Nephron progenitor cell (in vitro differentiated cells): ENCODE data around the gene GTSE1.

ENCODE experiments used
- DNase-seq: peaks from one replicate; pipeline ENCODE4 v3.0.0; 2021
- H3K27ac Mint-ChIP-seq: 2 replicates; pipeline ENCODE4 v1.8.0; 2021; ENCODE audit warnings: mild to moderate bottlenecking, moderate library complexity, mixed read lengths
- H3K27me3 Mint-ChIP-seq: 2 replicates; pipeline ENCODE4 v1.8.0; 2021; ENCODE audit warnings: mild to moderate bottlenecking, low read depth, mixed read lengths; ENCODE audit not compliant: poor library complexity
- H3K36me3 Mint-ChIP-seq: 2 replicates; pipeline ENCODE4 v1.8.0; 2021; ENCODE audit warnings: low read depth, mixed read lengths
- H3K4me1 Mint-ChIP-seq: 2 replicates; pipeline ENCODE4 v1.8.0; 2021; ENCODE audit warnings: mixed read lengths
- H3K4me3 Mint-ChIP-seq: 2 replicates; pipeline ENCODE4 v1.8.0; 2021; ENCODE audit warnings: mild to moderate bottlenecking, moderate library complexity, mixed read lengths
- H3K9me3 Mint-ChIP-seq: 2 replicates; pipeline ENCODE4 v1.8.0; 2021; ENCODE audit warnings: mild to moderate bottlenecking, moderate library complexity, mixed read lengths
- TF ChIP-seq, protein P1 (sequence below): fragments of 200-600 bp; sonication (generic); IDR thresholded peaks from 2 replicates; pipeline ENCODE4 v1.5.0; 2021; ENCODE audit warnings: antibody characterized with exemption

The GTSE1 gene

DNA sequence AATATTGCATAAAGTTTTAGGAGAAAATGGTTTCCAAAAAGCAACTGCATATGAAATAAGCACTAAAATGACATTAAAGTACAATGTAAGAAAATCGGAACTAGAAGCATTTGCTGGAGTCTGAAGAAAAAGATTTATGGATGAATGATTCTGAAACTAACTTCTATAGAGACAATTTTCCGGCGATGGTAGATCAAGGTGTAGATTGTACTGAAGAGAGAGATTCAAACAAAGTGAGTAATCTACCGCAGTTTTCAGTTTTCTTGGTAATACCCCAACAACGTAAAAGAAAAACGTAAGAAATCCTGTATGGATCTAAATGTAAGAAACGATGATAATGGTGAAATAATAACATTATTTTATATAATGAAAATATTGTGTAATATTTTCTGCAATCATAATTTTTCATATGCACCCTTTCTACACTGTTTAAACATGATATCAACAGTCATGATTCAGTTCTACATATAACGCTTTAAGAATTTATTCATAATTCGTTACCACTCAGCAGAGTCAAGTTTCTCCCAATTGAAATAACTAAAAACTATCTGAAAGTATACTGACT is 44.8 kb upstream of the GTSE1 start:
- no peak for DNase-seq
- H3K36me3 Mint-ChIP-seq: peaks cover 23% of the 10 kb centered on the region
- H3K9me3 Mint-ChIP-seq: peaks cover 33% of the 10 kb centered on the region
- TF ChIP-seq, protein P1, sequence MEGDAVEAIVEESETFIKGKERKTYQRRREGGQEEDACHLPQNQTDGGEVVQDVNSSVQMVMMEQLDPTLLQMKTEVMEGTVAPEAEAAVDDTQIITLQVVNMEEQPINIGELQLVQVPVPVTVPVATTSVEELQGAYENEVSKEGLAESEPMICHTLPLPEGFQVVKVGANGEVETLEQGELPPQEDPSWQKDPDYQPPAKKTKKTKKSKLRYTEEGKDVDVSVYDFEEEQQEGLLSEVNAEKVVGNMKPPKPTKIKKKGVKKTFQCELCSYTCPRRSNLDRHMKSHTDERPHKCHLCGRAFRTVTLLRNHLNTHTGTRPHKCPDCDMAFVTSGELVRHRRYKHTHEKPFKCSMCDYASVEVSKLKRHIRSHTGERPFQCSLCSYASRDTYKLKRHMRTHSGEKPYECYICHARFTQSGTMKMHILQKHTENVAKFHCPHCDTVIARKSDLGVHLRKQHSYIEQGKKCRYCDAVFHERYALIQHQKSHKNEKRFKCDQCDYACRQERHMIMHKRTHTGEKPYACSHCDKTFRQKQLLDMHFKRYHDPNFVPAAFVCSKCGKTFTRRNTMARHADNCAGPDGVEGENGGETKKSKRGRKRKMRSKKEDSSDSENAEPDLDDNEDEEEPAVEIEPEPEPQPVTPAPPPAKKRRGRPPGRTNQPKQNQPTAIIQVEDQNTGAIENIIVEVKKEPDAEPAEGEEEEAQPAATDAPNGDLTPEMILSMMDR: no peak
- peak overlapping the region; percentile 75 for H3K4me3 Mint-ChIP-seq
- H3K27ac Mint-ChIP-seq: no peak overlapping the region
- H3K4me1 Mint-ChIP-seq: peaks cover 22% of the 10 kb centered on the region
- H3K27me3 Mint-ChIP-seq: peaks cover 19% of the 10 kb centered on the region

DNA sequence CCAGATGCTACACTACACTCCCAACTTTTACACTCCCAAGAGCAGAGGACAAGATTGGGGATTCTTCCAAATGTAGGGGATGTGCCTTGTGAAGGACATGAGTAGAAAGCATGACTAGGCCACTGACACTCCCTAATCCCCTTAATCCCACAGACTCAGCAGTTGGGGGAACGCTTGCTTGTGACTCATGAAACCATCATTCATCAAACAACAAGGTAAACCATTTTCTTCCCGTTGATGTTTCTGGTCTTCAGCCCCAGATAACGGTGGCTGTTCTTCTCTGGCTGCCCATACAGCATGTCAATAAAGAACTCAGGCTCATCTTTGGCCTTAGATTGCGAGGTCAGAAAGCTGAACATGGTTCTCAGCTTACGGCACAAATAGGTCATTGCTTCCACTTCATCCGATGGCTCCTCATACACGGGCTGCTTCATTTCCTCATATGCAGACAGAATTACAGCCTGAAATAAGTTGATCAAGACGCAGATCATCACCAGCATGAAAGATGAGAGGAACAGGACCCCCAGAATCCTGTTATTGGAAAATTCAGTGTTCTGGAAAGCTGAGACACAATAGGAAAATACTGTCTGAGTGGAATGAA is 40.2 kb upstream of the GTSE1 start:
- Mint-ChIP-seq H3K4me3 (no peak overlapping the region), H3K9me3 (peaks cover 73% of the 10 kb centered on the region), H3K4me1 (peaks cover 4% of the 10 kb centered on the region), H3K27ac (no peak overlapping the region), H3K36me3 (peaks cover 35% of the 10 kb centered on the region), H3K27me3 (peaks cover 64% of the 10 kb centered on the region)
- TF ChIP-seq, protein P1: no peak
- no peak for DNase-seq

DNA sequence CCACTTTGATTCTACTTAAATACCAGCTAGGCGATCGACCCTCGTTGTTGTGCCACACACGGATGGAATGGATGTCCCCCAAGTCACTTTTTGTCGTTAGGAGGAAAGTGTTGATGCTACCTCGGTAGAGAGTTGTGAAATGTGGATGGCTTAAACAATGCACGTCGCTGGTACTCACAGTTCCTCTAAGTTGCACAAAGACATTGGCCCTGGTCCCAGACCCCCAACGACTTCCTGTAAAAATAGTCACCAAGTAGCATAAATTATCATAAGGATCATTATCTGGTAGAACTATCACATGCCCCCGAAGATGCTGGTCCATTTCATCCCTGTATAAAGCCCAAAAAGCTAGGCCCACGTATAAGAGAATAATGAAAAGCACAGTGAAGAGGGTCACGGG is 37.3 kb upstream of the GTSE1 start:
- peaks cover 86% of the 10 kb centered on the region for H3K9me3 Mint-ChIP-seq
- H3K27me3 Mint-ChIP-seq: peaks cover 88% of the 10 kb centered on the region
- no peak overlapping the region for H3K4me3 Mint-ChIP-seq
- TF ChIP-seq, protein P1: no peak
- H3K27ac Mint-ChIP-seq: no peak overlapping the region
- peaks cover 44% of the 10 kb centered on the region for H3K36me3 Mint-ChIP-seq
- no peak for DNase-seq
- no peaks in the 10 kb centered on the region for H3K4me1 Mint-ChIP-seq

DNA sequence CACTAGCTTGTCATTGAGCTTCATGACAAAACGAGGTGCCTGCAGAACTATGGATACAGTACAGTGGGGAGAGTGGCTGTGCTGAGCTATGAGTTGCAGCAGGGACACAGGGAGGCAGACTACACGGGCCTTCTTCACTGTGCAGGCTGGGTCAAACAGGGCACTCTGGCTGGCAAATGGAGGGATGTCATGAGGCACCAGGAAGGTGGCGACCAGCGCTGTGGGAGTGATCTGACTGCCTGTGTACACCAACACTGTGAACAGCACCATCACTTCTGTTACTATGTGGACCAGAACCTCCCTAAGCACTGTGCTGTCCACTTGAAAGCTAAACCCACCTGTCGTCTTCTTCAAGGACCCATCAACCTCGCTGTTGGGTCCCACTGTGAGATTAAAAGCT is 36.6 kb upstream of the GTSE1 start:
- H3K4me1 Mint-ChIP-seq: no peaks in the 10 kb centered on the region

DNA sequence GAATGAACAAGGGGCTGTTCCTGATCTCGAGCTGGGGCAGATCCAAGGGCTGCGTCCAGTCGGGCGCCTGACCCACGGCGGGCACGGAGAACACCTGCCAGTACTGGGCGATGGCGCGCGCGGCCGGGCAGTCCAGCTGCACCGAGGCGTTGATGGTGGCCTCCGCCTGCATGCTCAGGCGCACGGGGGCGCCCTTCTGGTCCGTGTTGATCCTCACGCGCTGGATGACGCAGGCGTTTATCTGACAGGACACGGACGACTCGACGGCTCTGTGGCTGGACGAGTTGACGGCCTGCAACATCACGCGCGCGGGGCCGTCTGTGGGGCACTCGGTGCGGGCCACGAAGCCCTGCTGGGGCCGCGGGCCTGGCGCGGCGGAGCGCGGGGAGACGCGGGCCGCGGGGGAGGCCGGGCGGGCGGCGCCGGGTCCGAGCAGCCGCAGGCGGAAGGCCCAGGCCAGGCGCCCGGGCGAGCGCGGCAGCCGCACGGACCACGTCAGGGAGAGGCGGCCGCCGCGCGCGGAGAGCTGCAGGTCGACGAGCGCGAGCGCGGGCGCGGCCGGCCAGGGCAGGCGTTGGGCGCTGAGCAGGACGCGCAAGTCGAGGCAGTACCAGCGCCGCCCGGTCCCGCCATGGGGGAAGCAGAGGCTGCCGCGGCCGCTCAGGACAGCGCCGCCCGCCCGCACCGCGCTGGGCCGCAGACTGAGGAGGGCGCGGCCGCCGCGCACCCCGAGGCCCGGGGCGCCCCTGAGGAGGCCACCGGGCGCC is 34.0 kb upstream of the GTSE1 start:
- H3K27me3 Mint-ChIP-seq: peaks cover 98% of the 10 kb centered on the region
- peak; percentile 50 for DNase-seq

More for the DNA sequence above, 36.6 kb upstream of the GTSE1 start:
- Mint-ChIP-seq H3K36me3 (peaks cover 45% of the 10 kb centered on the region), H3K27ac (no peak overlapping the region), H3K27me3 (peaks cover 94% of the 10 kb centered on the region), H3K9me3 (peaks cover 89% of the 10 kb centered on the region), H3K4me3 (no peak overlapping the region)
- no peak for DNase-seq
- TF ChIP-seq, protein P1: no peak

More for the DNA sequence above, 34.0 kb upstream of the GTSE1 start:
- Mint-ChIP-seq H3K36me3 (peaks cover 44% of the 10 kb centered on the region), H3K4me3 (no peak overlapping the region), H3K4me1 (peaks cover 6% of the 10 kb centered on the region), H3K9me3 (peaks cover 91% of the 10 kb centered on the region), H3K27ac (no peak overlapping the region)
- TF ChIP-seq, protein P1: peak; percentile 9
